Heart left ventricle (tissue), 13 donors: ENCODE results near the gene PDE6B.
"Not testable (repeated sequence)": the region's sequence is repeated elsewhere in the genome, so short reads cannot be mapped to it uniquely, and the experiment has no call there.

Experiments used
- POLR2A ChIP-seq, 2 donors: fragments of 450-650 bp; IDR thresholded peaks; one replicate each; pipeline ENCODE4 v1.6.1; 2017; ENCODE audit warnings: antibody characterized with exemption in 2 of 2, mild to moderate bottlenecking in 2 of 2, moderate library complexity in 2 of 2
- TF ChIP-seq, protein P1 (sequence below), 12 donors: fragments of 200-600 bp; sonication (generic) in 4 of 12; IDR thresholded peaks; one replicate each; pipeline versions ENCODE4 v1.5.0 to v1.8.0; 2018 to 2022; ENCODE audit warnings: antibody characterized with exemption in 12 of 12, mild to moderate bottlenecking in 5 of 12
- donor health status: ischemic (EF 13 %, LVEDD 7.1; RV severe dilation, severe dysfunction).
- donor health status: DM: no; HTN: yes; CAD: no.
- donor health status: DM: no; HTN: no; CAD: no.
- donor health status: ischemic (EF 25% LVEDD 6.9; RV normal size, moderate dysfunction).
- donor health status: ischemic (EF 25% LVEDD 5.7; RV mildly dilated, moderate dysfunction).
- donor health status: ischemic (EF 35%, LVEDD 5.7; RV mildly dilated, moderate dysfunction).
- donor health status: nonischemic (EF 11% LVEDD 7.7; RV severe dilation, severe dysfunction).
- donor health status: DM: yes; HTN: yes; CAD: no.
- donor health status: PGD.
- donor health status: ischemic (EF 29% LVEDD 5.4; RV normal size, mild dysfunction).
- donor health status: nonischemic (EF 23%, LVEDD 6.1; RV moderate dilation, normal function).

DNA sequence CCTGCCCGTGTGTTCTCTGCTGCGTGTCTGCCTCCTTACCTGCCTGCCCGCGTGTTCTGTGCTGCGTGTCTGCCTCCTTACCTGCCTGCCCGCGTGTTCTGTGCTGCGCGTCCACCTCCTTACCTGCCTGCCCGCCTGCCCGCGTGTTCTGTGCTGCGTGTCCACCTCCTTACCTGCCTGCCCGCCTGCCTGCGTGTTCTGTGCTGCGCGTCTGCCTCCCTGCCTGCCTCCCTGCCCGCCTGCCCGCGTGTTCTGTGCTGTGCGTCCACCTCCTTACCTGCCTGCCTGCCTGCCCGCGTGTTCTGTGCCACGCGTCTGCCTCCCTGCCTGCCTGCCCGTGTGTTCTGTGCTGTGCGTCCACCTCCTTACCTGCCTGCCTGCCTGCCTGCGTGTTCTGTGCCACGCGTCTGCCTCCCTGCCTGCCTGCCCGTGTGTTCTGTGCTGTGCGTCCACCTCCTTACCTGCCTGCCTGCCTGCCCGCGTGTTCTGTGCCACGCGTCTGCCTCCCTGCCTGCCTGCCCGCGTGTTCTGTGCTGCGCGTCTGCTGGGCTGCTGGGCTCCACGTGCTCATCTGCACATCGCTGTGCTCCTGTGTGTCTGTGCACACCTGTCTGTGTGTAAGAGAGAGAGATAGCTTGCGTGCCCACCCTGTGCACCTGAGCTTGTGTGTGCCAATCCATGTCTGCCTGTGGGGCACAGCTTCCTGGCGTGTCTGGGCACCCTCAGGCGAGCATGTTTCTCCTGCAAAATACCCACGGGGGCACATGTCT, 9.9 kb downstream of the PDE6B start:
- TF ChIP-seq, protein P1, sequence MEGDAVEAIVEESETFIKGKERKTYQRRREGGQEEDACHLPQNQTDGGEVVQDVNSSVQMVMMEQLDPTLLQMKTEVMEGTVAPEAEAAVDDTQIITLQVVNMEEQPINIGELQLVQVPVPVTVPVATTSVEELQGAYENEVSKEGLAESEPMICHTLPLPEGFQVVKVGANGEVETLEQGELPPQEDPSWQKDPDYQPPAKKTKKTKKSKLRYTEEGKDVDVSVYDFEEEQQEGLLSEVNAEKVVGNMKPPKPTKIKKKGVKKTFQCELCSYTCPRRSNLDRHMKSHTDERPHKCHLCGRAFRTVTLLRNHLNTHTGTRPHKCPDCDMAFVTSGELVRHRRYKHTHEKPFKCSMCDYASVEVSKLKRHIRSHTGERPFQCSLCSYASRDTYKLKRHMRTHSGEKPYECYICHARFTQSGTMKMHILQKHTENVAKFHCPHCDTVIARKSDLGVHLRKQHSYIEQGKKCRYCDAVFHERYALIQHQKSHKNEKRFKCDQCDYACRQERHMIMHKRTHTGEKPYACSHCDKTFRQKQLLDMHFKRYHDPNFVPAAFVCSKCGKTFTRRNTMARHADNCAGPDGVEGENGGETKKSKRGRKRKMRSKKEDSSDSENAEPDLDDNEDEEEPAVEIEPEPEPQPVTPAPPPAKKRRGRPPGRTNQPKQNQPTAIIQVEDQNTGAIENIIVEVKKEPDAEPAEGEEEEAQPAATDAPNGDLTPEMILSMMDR (IDR thresholded peaks at IDR 0.05): not testable (repeated sequence)
- TF ChIP-seq POLR2A (IDR thresholded peaks at IDR 0.05): not testable (repeated sequence)
